ENCODE measurements around the gene ABR.
"Not testable (repeated sequence)": the region's sequence is repeated elsewhere in the genome, so short reads cannot be mapped to it uniquely, and the experiment has no call there.

- TF ChIP-seq POLR2AphosphoS5, POLR2A, SPI1 (IDR thresholded peaks at IDR 0.05; ENCODE audit: low read depth, low read length): not testable (repeated sequence)
These were observed 27.2 kb downstream of the ABR start for GRCh38 chr17:1152582-1152981.

Data from GM12891 (cell line).